ENCODE measurements around the gene IKZF3. TPM values are rescaled to one million over a fixed set of nuclear protein-coding genes. Genes with fewer than 3 reads are reported as not detected.
"Not testable (repeated sequence)": the region's sequence is repeated elsewhere in the genome, so short reads cannot be mapped to it uniquely, and the experiment has no call there.

Gene IKZF3
- total and polyA plus RNA-seq, 5 donors: 0.14 to 1.3 (median 0.50) TPM

- no peak for ATAC-seq
These were observed 86.4 kb downstream of the IKZF3 start for GRCh38 chr17:39777534-39778365.

GRCh38 chr17:39776252-39776651 is 87.9 kb downstream of the IKZF3 start:
- no peaks in the 10 kb centered on the region for H3K4me1 ChIP-seq (ENCODE audit: control insufficient read depth, insufficient read depth, low read length)

More at GRCh38 chr17:39777534-39778365, 86.4 kb downstream of the IKZF3 start:
- no peak for DNase-seq
- intact Hi-C loops (cut with DNase I): no loop called here
- 48% methylated on average over 11 of the region's 11 CpGs for WGBS
- no peaks in the 10 kb centered on the region for H3K27me3 ChIP-seq (ENCODE audit: control insufficient read depth, insufficient read depth)
- no peaks in the 10 kb centered on the region for H3K9me3 ChIP-seq (ENCODE audit: control insufficient read depth, low read length)
- H3K4me1 ChIP-seq (ENCODE audit: control insufficient read depth, insufficient read depth, low read length): peaks cover 1% of the 10 kb centered on the region
- H3K27ac ChIP-seq (ENCODE audit: low read length): no peak overlapping the region
- H3K4me3 ChIP-seq (ENCODE audit: low read length): no peak overlapping the region

GRCh38 chr17:39775031-39775430 is 89.1 kb downstream of the IKZF3 start:
- Histone ChIP-seq H3K27me3 (ENCODE audit: control insufficient read depth, insufficient read depth) (no peaks in the 10 kb centered on the region), H3K4me3 (ENCODE audit: low read length) (no peak overlapping the region), H3K9me3 (ENCODE audit: control insufficient read depth, low read length) (no peaks in the 10 kb centered on the region), H3K4me1 (ENCODE audit: control insufficient read depth, insufficient read depth, low read length) (no peaks in the 10 kb centered on the region), H3K27ac (ENCODE audit: low read length) (no peak overlapping the region)
- intact Hi-C loops (cut with DNase I): no loop called here
- no peak for ATAC-seq
- WGBS: 80% methylated on average over 2 of the region's 2 CpGs
- no peak for DNase-seq

More at GRCh38 chr17:39776252-39776651, 87.9 kb downstream of the IKZF3 start:
- Histone ChIP-seq H3K27ac (ENCODE audit: low read length) (no peak overlapping the region), H3K9me3 (ENCODE audit: control insufficient read depth, low read length) (no peaks in the 10 kb centered on the region), H3K4me3 (ENCODE audit: low read length) (no peak overlapping the region), H3K27me3 (ENCODE audit: control insufficient read depth, insufficient read depth) (no peaks in the 10 kb centered on the region)
- DNase-seq: no peak
- intact Hi-C loops (cut with DNase I): no loop called here
- ATAC-seq: no peak

GRCh38 chr17:39774047-39774446 is 90.1 kb downstream of the IKZF3 start:
- H3K4me3 ChIP-seq (ENCODE audit: low read length): no peak overlapping the region
- H3K27ac ChIP-seq (ENCODE audit: low read length): no peak overlapping the region
- no peak for DNase-seq
- no peaks in the 10 kb centered on the region for H3K9me3 ChIP-seq (ENCODE audit: control insufficient read depth, low read length)
- intact Hi-C loops (cut with DNase I): no loop called here
- no peaks in the 10 kb centered on the region for H3K27me3 ChIP-seq (ENCODE audit: control insufficient read depth, insufficient read depth)
- no peak for ATAC-seq
- 71% methylated on average over 4 of the region's 4 CpGs for WGBS
- no peaks in the 10 kb centered on the region for H3K4me1 ChIP-seq (ENCODE audit: control insufficient read depth, insufficient read depth, low read length)

GRCh38 chr17:39772987-39773934 is 90.9 kb downstream of the IKZF3 start:
- H3K4me3 ChIP-seq (ENCODE audit: low read length): no peak overlapping the region
- H3K27me3 ChIP-seq (ENCODE audit: control insufficient read depth, insufficient read depth): no peaks in the 10 kb centered on the region
- no peak overlapping the region for H3K27ac ChIP-seq (ENCODE audit: low read length)
- 81% methylated on average over 7 of the region's 7 CpGs for WGBS
- DNase-seq (no peak), ATAC-seq (no peak)
- no peaks in the 10 kb centered on the region for H3K4me1 ChIP-seq (ENCODE audit: control insufficient read depth, insufficient read depth, low read length)
- intact Hi-C loops (cut with DNase I): no loop called here
- H3K9me3 ChIP-seq (ENCODE audit: control insufficient read depth, low read length): no peaks in the 10 kb centered on the region

- Histone ChIP-seq H3K27ac (ENCODE audit: low read length) (no peak overlapping the region), H3K27me3 (ENCODE audit: control insufficient read depth, insufficient read depth) (no peaks in the 10 kb centered on the region)
These were observed 91.7 kb downstream of the IKZF3 start for GRCh38 chr17:39772415-39772814.

GRCh38 chr17:39769974-39770587 is 94.0 kb downstream of the IKZF3 start:
- no peak for DNase-seq
- Histone ChIP-seq H3K9me3 (ENCODE audit: control insufficient read depth, low read length) (no peaks in the 10 kb centered on the region), H3K4me3 (ENCODE audit: low read length) (no peak overlapping the region), H3K4me1 (ENCODE audit: control insufficient read depth, insufficient read depth, low read length) (no peaks in the 10 kb centered on the region), H3K27me3 (ENCODE audit: control insufficient read depth, insufficient read depth) (no peaks in the 10 kb centered on the region), H3K27ac (ENCODE audit: low read length) (no peak overlapping the region)
- intact Hi-C loops (cut with DNase I): no loop called here
- ATAC-seq: no peak
- WGBS: 71% methylated on average over 8 of the region's 8 CpGs

More at GRCh38 chr17:39772415-39772814, 91.7 kb downstream of the IKZF3 start:
- H3K4me1 ChIP-seq (ENCODE audit: control insufficient read depth, insufficient read depth, low read length): no peaks in the 10 kb centered on the region
- H3K4me3 ChIP-seq (ENCODE audit: low read length): no peak overlapping the region
- no peak for DNase-seq
- intact Hi-C loops (cut with DNase I): no loop called here
- no peaks in the 10 kb centered on the region for H3K9me3 ChIP-seq (ENCODE audit: control insufficient read depth, low read length)
- no peak for ATAC-seq

GRCh38 chr17:39767147-39767546 is 97.0 kb downstream of the IKZF3 start:
- no peaks in the 10 kb centered on the region for H3K27me3 ChIP-seq (ENCODE audit: control insufficient read depth, insufficient read depth)
- H3K9me3 ChIP-seq (ENCODE audit: control insufficient read depth, low read length): no peaks in the 10 kb centered on the region
- H3K27ac ChIP-seq (ENCODE audit: low read length): no peak overlapping the region
- intact Hi-C loops (cut with DNase I): no loop called here
- WGBS: 44% methylated on average over 3 of the region's 3 CpGs
- no peak overlapping the region for H3K4me3 ChIP-seq (ENCODE audit: low read length)
- H3K4me1 ChIP-seq (ENCODE audit: control insufficient read depth, insufficient read depth, low read length): no peaks in the 10 kb centered on the region
- DNase-seq: no peak
- no peak for ATAC-seq

GRCh38 chr17:39765766-39766165 is 98.3 kb downstream of the IKZF3 start:
- no peaks in the 10 kb centered on the region for H3K4me1 ChIP-seq (ENCODE audit: control insufficient read depth, insufficient read depth, low read length)
- DNase-seq (no peak), ATAC-seq (no peak)
- no peak overlapping the region for H3K27ac ChIP-seq (ENCODE audit: low read length)
- H3K27me3 ChIP-seq (ENCODE audit: control insufficient read depth, insufficient read depth): no peaks in the 10 kb centered on the region
- intact Hi-C loops (cut with DNase I): no loop called here
- H3K4me3 ChIP-seq (ENCODE audit: low read length): no peak overlapping the region
- 87% methylated on average over 18 of the region's 18 CpGs for WGBS
- H3K9me3 ChIP-seq (ENCODE audit: control insufficient read depth, low read length): no peaks in the 10 kb centered on the region

GRCh38 chr17:39765175-39765574 is 98.9 kb downstream of the IKZF3 start:
- Histone ChIP-seq H3K4me1 (ENCODE audit: control insufficient read depth, insufficient read depth, low read length) (no peaks in the 10 kb centered on the region), H3K4me3 (ENCODE audit: low read length) (no peak overlapping the region), H3K27me3 (ENCODE audit: control insufficient read depth, insufficient read depth) (no peaks in the 10 kb centered on the region), H3K27ac (ENCODE audit: low read length) (no peak overlapping the region), H3K9me3 (ENCODE audit: control insufficient read depth, low read length) (no peaks in the 10 kb centered on the region)
- DNase-seq: no peak
- ATAC-seq: no peak
- 55% methylated on average over 3 of the region's 3 CpGs for WGBS
- intact Hi-C loops (cut with DNase I): no loop called here

- ATAC-seq; DNase-seq; intact Hi-C loops (cut with DNase I); H3K27ac ChIP-seq (ENCODE audit: low read length); H3K4me1 ChIP-seq (ENCODE audit: control insufficient read depth, insufficient read depth, low read length); H3K27me3 ChIP-seq (ENCODE audit: control insufficient read depth, insufficient read depth); H3K9me3 ChIP-seq (ENCODE audit: control insufficient read depth, low read length); H3K4me3 ChIP-seq (ENCODE audit: low read length): not testable (repeated sequence)
- 66% methylated on average over 3 of the region's 3 CpGs for WGBS
These were observed 99.9 kb downstream of the IKZF3 start for GRCh38 chr17:39764171-39764570.

All from right cardiac atrium (tissue), 5 donors.